HG03457 (cell line): ENCODE data around the gene PNPT1.
"Not testable (repeated sequence)": the region's sequence is repeated elsewhere in the genome, so short reads cannot be mapped to it uniquely, and the experiment has no call there.

Experiments
- ATAC-seq: cut with Tn5 transposase; IDR thresholded peaks from one replicate; pipeline ENCODE4 v1.9.1; 2021; ENCODE audit warnings: moderate number of reproducible peaks; ENCODE audit not compliant: unreplicated experiment

PNPT1 gene

GRCh38 chr2:55601849-55602248 is 91.8 kb downstream of the PNPT1 start:
- ATAC-seq = no peak

GRCh38 chr2:55598056-55598795 is 95.4 kb downstream of the PNPT1 start:
- ATAC-seq = no peak

- not testable (repeated sequence) for ATAC-seq
Measured at GRCh38 chr2:55596795-55597194, 96.8 kb downstream of the PNPT1 start.

- ATAC-seq = no peak
Measured at GRCh38 chr2:55595536-55595935, 98.1 kb downstream of the PNPT1 start.

- no peak for ATAC-seq
Measured at GRCh38 chr2:55592130-55592529, 101.5 kb downstream of the PNPT1 start.

GRCh38 chr2:55590810-55591440 is 102.7 kb downstream of the PNPT1 start:
- ATAC-seq = no peak

GRCh38 chr2:55585451-55586080 is 108.1 kb downstream of the PNPT1 start:
- ATAC-seq = no peak
